Stimulated activated CD4-positive, alpha-beta T cell treated with anti-CD3 and anti-CD28 coated beads, Interleukin-1b, Interleukin-23, amount 100 ng/mL, for 48 hours (primary cell): ENCODE measurements around the gene ZNF277.
"Not testable (repeated sequence)": the region's sequence is repeated elsewhere in the genome, so short reads cannot be mapped to it uniquely, and the experiment has no call there.

ENCODE experiments used
- DNase-seq: peaks from one replicate; pipeline ENCODE4 v3.0.0-alpha.2; 2020

Gene ZNF277

GRCh38 chr7:112298543-112299100, 92.1 kb downstream of the ZNF277 start:
- DNase-seq: no peak

- no peak for DNase-seq
These were observed 93.6 kb downstream of the ZNF277 start for GRCh38 chr7:112300072-112300471.

GRCh38 chr7:112300831-112301407, 94.4 kb downstream of the ZNF277 start:
- no peak for DNase-seq

- no peak for DNase-seq
These were observed 96.1 kb downstream of the ZNF277 start for GRCh38 chr7:112302566-112302965.

GRCh38 chr7:112306903-112307302, 100.4 kb downstream of the ZNF277 start:
- DNase-seq: no peak

GRCh38 chr7:112307506-112307905, 101.0 kb downstream of the ZNF277 start:
- no peak for DNase-seq

- no peak for DNase-seq
These were observed 102.5 kb downstream of the ZNF277 start for GRCh38 chr7:112308974-112309373.

- not testable (repeated sequence) for DNase-seq
These were observed 110.3 kb downstream of the ZNF277 start for GRCh38 chr7:112316803-112317202.

GRCh38 chr7:112322070-112322469, 115.6 kb downstream of the ZNF277 start:
- no peak for DNase-seq

- DNase-seq: no peak
These were observed 121.1 kb downstream of the ZNF277 start for GRCh38 chr7:112327566-112327965.

- no peak for DNase-seq
These were observed 125.0 kb downstream of the ZNF277 start for GRCh38 chr7:112331492-112331891.

- no peak for DNase-seq
These were observed 127.9 kb downstream of the ZNF277 start for GRCh38 chr7:112334366-112334765.

- no peak for DNase-seq
These were observed 129.8 kb downstream of the ZNF277 start for GRCh38 chr7:112336261-112336660.

GRCh38 chr7:112336936-112337576, 130.6 kb downstream of the ZNF277 start:
- DNase-seq: no peak

GRCh38 chr7:112337892-112338291, 131.4 kb downstream of the ZNF277 start:
- no peak for DNase-seq

- no peak for DNase-seq
These were observed 132.3 kb downstream of the ZNF277 start for GRCh38 chr7:112338786-112339185.

- DNase-seq: no peak
These were observed 135.0 kb downstream of the ZNF277 start for GRCh38 chr7:112341464-112341863.

- DNase-seq: no peak
These were observed 140.0 kb downstream of the ZNF277 start for GRCh38 chr7:112346381-112347060.

GRCh38 chr7:112347088-112347487, 140.6 kb downstream of the ZNF277 start:
- no peak for DNase-seq

GRCh38 chr7:112350585-112350984, 144.1 kb downstream of the ZNF277 start:
- no peak for DNase-seq

- no peak for DNase-seq
These were observed 150.1 kb downstream of the ZNF277 start for GRCh38 chr7:112356596-112356995.

- no peak for DNase-seq
These were observed 150.6 kb downstream of the ZNF277 start for GRCh38 chr7:112357136-112357535.

- no peak for DNase-seq
These were observed 152.0 kb downstream of the ZNF277 start for GRCh38 chr7:112358513-112358912.

GRCh38 chr7:112359086-112359485, 152.6 kb downstream of the ZNF277 start:
- no peak for DNase-seq
